Measurements from ENCODE around the gene MBD5.

DNA sequence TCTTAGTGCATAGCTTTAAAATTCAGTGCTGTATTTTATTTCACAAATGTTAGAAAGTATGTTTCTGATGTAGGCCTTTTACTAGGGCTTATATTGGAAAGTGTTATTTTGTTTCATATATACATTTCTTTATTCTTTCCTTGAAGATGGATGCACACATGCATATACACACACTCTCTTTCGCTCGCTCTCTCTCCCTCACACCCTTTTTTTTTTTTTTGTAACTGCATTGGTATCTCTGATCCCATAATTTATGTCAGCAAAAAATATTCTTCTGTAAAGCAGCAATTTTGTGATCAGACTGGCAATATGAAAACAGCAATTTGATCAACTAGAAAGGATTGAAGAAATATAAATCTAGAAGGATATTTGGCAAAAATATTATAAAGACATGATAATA, 2.0 kb downstream of the MBD5 start:
- no peak for TF ChIP-seq ZNF274 (IDR thresholded peaks at IDR 0.05; ENCODE audit: low read depth, low read length)
- TF ChIP-seq YY1 (IDR thresholded peaks at IDR 0.05; ENCODE audit: insufficient read depth, insufficient read length): no peak
- no peak for TF ChIP-seq SUZ12 (IDR thresholded peaks at IDR 0.05; ENCODE audit: extremely low read depth, insufficient read depth, insufficient read length)

Data from NT2/D1 (cell line).